Parathyroid adenoma (tissue), 2 donors: ENCODE measurements around the gene GOLGA5.
"Not testable (repeated sequence)": the region's sequence is repeated elsewhere in the genome, so short reads cannot be mapped to it uniquely, and the experiment has no call there.

ENCODE experiments used
- H2AFZ ChIP-seq: fragments of 300-600 bp; sonication (generic); one replicate; pipeline ENCODE4 v1.7.0; 2017; ENCODE audit warnings: antibody characterized with exemption, mild to moderate bottlenecking
- H3K27ac ChIP-seq: fragments of 300-600 bp; sonication (generic); one replicate; pipeline ENCODE4 v1.7.0; 2017
- H3K27me3 ChIP-seq: fragments of 300-600 bp; sonication (generic); one replicate; pipeline ENCODE4 v1.7.0; 2017; ENCODE audit warnings: low read length; ENCODE audit not compliant: control insufficient read depth, insufficient read depth
- H3K36me3 ChIP-seq: fragments of 300-600 bp; sonication (generic); one replicate; pipeline ENCODE4 v1.7.0; 2017; ENCODE audit warnings: low read length; ENCODE audit not compliant: control insufficient read depth, insufficient read depth
- H3K4me1 ChIP-seq: fragments of 300-600 bp; sonication (generic); one replicate; pipeline ENCODE4 v1.7.0; 2017; ENCODE audit warnings: control low read depth
- H3K4me2 ChIP-seq: fragments of 300-600 bp; sonication (generic); one replicate; pipeline ENCODE4 v1.7.0; 2017; ENCODE audit warnings: low read length
- H3K4me3 ChIP-seq: fragments of 300-600 bp; sonication (generic); one replicate; pipeline ENCODE4 v1.7.0; 2017; ENCODE audit warnings: low read depth, low read length
- H3K79me2 ChIP-seq: fragments of 300-600 bp; sonication (generic); one replicate; pipeline ENCODE4 v1.7.0; 2017; ENCODE audit warnings: control low read depth
- H3K9ac ChIP-seq: fragments of 300-600 bp; sonication (generic); one replicate; pipeline ENCODE4 v1.7.0; 2017; ENCODE audit warnings: mild to moderate bottlenecking
- H3K9me3 ChIP-seq: fragments of 300-600 bp; sonication (generic); one replicate; pipeline ENCODE4 v1.7.0; 2017; ENCODE audit warnings: low read length; ENCODE audit not compliant: control insufficient read depth
- CTCF ChIP-seq: fragments of 300-600 bp; sonication (generic); IDR thresholded peaks from one replicate; pipeline ENCODE4 v1.7.0; 2017; ENCODE audit warnings: antibody characterized with exemption, mild to moderate bottlenecking
- donor health status: primary hyperparathyroidism.

Gene GOLGA5

GRCh38 chr14:92846162-92846897 lies 52.2 kb downstream of the GOLGA5 start:
- no peaks in the 10 kb centered on the region for H3K36me3 ChIP-seq
- no peaks in the 10 kb centered on the region for H3K27me3 ChIP-seq
- no peak overlapping the region for H3K4me2 ChIP-seq
- no peak overlapping the region for H3K4me3 ChIP-seq
- H3K27ac ChIP-seq: no peak overlapping the region
- H3K9ac ChIP-seq: no peak overlapping the region
- TF ChIP-seq CTCF: no peak
- no peaks in the 10 kb centered on the region for H3K79me2 ChIP-seq
- H3K9me3 ChIP-seq: no peaks in the 10 kb centered on the region
- no peaks in the 10 kb centered on the region for H3K4me1 ChIP-seq
- H2AFZ ChIP-seq: no peak overlapping the region

- H2AFZ ChIP-seq: no peak overlapping the region
- no peaks in the 10 kb centered on the region for H3K79me2 ChIP-seq
- no peaks in the 10 kb centered on the region for H3K27me3 ChIP-seq
- TF ChIP-seq CTCF: no peak
- H3K27ac ChIP-seq: no peak overlapping the region
- no peaks in the 10 kb centered on the region for H3K36me3 ChIP-seq
- no peak overlapping the region for H3K4me2 ChIP-seq
- H3K4me1 ChIP-seq: no peaks in the 10 kb centered on the region
- no peaks in the 10 kb centered on the region for H3K9me3 ChIP-seq
- no peak overlapping the region for H3K4me3 ChIP-seq
- H3K9ac ChIP-seq: no peak overlapping the region
Observed at GRCh38 chr14:92847278-92847677, 53.2 kb downstream of the GOLGA5 start.

- Histone ChIP-seq H3K4me3 (no peak overlapping the region), H3K27me3 (no peaks in the 10 kb centered on the region), H3K27ac (no peak overlapping the region), H3K4me1 (no peaks in the 10 kb centered on the region), H3K36me3 (no peaks in the 10 kb centered on the region), H3K9ac (no peak overlapping the region), H3K79me2 (no peaks in the 10 kb centered on the region), H3K9me3 (no peaks in the 10 kb centered on the region), H3K4me2 (no peak overlapping the region), H2AFZ (no peak overlapping the region)
- TF ChIP-seq CTCF: no peak
Observed at GRCh38 chr14:92847749-92848148, 53.6 kb downstream of the GOLGA5 start.

- Histone ChIP-seq H3K9me3 (no peaks in the 10 kb centered on the region), H3K79me2 (no peaks in the 10 kb centered on the region), H2AFZ (no peak overlapping the region), H3K27me3 (no peaks in the 10 kb centered on the region), H3K9ac (no peak overlapping the region), H3K4me1 (no peaks in the 10 kb centered on the region), H3K4me3 (no peak overlapping the region), H3K4me2 (no peak overlapping the region), H3K27ac (no peak overlapping the region), H3K36me3 (no peaks in the 10 kb centered on the region)
- TF ChIP-seq CTCF: no peak
Observed at GRCh38 chr14:92848887-92849286, 54.8 kb downstream of the GOLGA5 start.

- Histone ChIP-seq H3K4me3 (no peak overlapping the region), H3K4me2 (no peak overlapping the region), H3K9ac (no peak overlapping the region), H2AFZ (no peak overlapping the region), H3K9me3 (no peaks in the 10 kb centered on the region), H3K27ac (no peak overlapping the region), H3K27me3 (no peaks in the 10 kb centered on the region), H3K4me1 (no peaks in the 10 kb centered on the region), H3K79me2 (no peaks in the 10 kb centered on the region), H3K36me3 (no peaks in the 10 kb centered on the region)
- TF ChIP-seq CTCF: no peak
Observed at GRCh38 chr14:92850492-92850891, 56.4 kb downstream of the GOLGA5 start.

GRCh38 chr14:92853136-92853535 lies 59.0 kb downstream of the GOLGA5 start:
- not testable (repeated sequence) for H3K27ac ChIP-seq, H3K36me3 ChIP-seq, H3K4me2 ChIP-seq, H3K4me1 ChIP-seq, H3K9ac ChIP-seq, H3K4me3 ChIP-seq, H3K27me3 ChIP-seq, H3K9me3 ChIP-seq, H3K79me2 ChIP-seq, H2AFZ ChIP-seq
